GM21447 (cell line): ENCODE measurements around the gene PLEKHG3.

ENCODE experiments used
- ATAC-seq: cut with Tn5 transposase; IDR thresholded peaks from one replicate; pipeline ENCODE4 v1.9.1; 2021; ENCODE audit not compliant: unreplicated experiment

Gene PLEKHG3

DNA sequence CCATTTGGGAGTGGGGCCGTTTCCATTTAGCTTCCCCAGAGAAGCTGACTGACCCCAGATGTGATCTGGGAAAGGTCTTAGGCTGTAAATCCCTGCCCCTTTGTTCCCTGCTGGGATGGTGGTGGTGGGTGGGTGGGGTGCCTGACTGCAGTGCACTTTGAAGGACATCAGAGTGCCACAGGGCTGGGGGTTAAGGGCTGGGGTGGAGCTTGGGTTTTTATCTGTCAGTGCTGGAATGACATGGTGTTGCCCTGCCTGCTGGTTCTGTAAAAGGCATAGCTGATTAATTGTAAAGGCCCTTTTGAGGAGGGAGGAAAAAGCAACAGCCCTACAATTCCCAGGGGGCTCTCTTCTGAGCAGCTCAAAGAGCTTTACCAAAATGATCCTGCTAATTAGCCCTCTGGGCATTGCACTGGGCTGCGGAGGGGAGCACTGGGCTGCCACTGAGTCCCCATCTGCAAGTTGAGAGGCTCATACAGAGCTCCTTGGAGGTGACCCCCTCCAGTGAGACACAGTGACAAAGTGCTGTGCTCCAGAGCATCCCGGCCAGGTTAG is 21.1 kb downstream of the PLEKHG3 start:
- no peak for ATAC-seq

DNA sequence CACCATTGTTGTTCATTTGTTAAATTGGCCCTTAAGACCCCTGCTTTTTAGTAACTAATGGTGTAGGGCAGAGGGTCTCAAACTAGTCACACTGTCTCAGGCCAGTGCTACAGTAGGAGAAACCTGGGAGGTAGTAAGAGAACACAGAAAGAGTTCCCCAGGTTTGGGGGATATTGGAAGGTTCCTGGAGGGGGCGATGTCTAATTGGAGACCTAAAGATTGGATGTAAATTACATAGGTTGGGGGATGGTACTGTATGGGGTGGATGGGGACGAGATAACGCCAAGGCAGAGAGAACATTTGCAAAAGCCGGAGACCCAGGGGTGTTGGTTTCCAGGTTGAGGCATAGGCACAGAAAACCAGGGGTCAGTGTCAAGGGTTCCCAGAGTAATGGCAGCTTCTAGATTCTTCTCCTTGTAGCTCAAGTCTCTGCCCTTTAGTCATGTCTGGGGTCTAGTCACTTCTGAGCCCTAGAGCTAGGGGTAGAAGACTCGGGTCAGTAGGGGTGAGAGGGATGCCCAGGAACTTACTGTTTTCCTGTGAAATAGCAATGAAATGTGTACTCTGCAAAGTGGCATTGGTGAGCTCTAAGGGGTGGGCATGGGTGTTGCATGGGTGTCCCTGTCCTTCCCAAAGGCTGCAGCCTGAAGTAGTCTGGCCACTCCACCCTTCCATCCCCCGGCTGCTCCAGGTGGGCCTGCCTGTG is 21.8 kb downstream of the PLEKHG3 start:
- no peak for ATAC-seq

DNA sequence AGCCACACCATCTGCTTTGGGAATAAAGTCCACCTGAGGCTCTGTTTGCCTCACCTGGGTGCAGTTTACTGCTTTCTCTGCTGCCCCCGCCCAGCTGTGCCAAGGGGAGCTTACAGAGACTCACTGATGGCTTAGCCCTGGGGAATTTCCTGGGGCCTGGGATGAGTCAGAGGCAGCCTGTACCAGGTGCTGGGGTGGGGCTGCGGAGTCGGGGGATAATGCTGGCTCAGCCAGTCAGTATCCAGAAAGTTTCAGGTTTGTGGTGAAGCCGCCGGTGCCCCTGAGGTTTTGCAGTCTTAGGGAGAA is 22.3 kb downstream of the PLEKHG3 start:
- ATAC-seq, result no peak

DNA sequence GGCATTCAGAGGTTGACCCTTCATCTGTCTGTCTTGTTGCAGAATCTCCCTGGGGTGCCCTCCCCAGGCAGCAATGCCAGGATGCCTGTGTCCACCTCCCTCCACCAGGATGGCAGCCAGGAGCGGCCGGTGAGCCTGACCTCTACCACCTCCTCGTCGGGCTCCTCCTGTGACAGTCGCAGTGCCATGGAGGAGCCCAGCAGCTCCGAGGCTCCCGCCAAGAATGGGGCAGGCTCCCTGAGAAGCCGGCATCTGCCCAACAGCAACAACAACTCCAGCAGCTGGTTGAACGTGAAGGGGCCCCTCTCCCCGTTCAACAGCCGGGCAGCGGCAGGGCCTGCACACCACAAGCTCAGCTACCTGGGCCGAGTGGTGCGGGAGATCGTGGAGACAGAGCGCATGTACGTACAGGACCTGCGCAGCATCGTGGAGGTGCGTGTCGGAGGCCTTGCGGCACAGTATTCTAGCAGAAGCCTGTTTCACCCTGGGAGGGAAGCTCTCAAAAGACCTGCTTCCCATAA is 23.4 kb downstream of the PLEKHG3 start:
- no peak for ATAC-seq

DNA sequence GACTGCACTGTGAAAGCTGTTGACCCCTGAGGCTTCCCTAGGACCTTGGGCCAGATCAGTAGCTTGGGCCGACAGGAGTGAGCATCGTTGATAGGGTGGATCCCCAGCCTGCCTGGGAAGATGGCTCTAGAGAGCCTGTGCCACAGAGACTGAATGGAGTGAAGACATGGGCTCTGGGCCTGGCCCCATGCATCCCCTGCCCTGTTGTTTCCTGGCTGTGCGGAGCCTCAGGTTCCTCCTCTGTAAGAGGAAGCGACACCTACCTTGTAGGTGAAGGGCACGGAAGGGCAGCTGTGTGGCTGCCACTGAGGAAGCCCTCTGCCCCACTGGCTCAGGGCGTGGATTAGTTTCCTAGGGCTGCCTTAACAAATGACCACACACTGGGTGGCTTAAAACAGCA is 23.9 kb downstream of the PLEKHG3 start:
- ATAC-seq, result no peak

DNA sequence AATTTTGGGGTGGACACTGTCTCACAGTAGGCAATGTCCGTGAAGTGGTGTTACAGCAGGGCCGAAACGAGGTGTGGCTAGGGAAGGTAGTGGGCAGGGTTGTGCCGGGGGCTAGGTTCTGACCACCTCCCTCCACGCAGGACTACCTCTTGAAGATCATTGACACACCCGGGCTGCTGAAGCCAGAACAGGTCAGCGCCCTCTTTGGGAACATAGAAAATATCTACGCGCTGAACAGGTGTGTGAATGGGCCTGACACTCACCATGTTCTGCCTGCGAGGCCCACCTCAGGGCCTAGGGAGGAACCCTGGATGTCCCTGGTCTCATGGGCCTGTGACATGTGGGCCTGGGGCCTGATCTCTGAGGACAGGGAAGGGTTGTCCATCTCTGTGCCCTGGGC is 24.6 kb downstream of the PLEKHG3 start:
- ATAC-seq, result no peak

DNA sequence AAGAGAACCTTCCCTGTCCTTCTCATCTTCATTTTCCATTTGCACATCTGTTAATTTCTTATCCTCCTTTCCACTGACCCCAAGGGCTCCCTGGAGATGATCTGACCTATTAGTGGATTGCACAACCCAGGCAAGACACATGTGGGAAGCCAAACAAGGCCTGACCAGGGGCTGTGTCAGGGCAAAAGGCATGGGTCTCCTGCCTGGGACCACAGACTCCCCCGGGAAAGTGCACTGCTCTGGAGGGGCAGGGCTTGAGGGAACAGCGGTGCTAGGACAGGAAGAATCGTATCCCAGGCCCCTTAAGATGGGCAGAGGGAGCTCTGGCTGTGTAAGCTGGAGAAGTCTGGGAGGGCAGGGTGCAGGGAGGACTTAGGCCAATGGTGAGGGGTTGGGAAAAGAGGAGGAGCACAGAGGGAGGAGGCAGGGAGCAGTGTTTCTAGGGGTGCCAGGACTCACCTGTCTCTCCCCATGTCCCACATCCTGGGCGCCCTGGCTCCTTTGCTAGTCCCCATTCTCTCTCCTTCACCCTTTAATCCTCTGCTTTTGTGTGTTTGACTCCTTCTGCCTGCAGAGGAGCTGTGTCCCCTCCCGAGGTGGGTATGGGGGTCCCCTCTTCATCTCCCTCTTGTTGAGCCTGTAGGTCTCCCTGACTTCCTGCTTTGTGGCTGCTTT is 25.3 kb downstream of the PLEKHG3 start:
- no peak for ATAC-seq

DNA sequence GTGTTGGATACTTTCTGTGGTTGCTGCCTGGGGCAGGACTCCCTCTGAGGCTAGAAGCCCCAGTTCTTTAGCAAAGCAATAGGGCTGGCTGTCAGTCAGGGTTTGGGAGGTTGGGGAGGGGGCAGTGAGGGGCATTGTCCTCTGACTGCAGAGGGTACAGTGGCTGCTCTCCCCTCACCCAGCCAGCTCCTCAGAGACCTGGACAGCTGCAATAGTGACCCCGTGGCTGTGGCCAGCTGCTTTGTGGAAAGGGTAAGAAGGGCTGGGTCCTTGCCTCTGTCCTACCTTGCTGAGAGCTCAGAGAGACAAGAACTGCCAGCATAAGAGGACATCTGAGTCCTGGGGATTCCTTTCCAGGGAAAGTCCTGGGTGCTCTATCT is 25.8 kb downstream of the PLEKHG3 start:
- no peak for ATAC-seq

DNA sequence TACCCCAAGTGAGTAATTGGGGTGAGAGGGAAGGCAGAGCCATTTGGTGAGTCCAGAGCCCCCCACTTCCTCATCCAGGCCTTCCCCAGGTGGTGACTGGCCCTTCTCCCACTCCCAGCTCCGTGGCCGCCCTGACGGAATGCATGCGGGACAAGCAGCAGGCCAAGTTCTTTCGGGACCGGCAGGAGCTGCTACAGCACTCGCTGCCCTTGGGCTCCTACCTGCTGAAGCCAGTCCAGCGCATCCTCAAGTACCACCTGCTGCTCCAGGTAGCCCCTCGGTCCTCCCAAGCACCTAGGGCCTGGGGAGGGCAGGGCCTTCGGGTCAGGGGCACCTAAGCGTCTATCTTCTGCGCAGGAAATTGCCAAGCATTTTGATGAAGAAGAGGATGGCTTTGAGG is 26.5 kb downstream of the PLEKHG3 start:
- no peak for ATAC-seq

DNA sequence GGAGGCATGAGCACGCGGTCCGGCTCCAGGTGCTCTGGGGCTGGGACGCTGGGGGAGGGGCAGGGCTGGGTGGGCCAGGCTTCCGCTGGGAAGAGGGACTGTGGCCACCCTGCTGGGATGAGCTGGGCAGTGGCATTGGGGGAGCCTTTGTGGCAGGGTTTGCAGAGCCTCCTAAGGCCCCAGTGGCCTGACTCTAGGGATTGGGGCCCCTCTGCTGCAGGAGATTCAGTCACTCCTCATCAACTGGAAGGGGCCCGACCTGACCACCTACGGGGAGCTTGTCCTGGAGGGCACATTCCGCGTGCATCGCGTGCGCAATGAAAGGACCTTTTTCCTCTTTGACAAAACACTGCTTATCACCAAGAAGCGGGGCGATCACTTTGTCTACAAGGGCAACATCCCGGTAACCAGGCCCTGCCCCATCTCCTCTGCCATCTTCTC is 26.9 kb downstream of the PLEKHG3 start:
- ATAC-seq, result no peak

DNA sequence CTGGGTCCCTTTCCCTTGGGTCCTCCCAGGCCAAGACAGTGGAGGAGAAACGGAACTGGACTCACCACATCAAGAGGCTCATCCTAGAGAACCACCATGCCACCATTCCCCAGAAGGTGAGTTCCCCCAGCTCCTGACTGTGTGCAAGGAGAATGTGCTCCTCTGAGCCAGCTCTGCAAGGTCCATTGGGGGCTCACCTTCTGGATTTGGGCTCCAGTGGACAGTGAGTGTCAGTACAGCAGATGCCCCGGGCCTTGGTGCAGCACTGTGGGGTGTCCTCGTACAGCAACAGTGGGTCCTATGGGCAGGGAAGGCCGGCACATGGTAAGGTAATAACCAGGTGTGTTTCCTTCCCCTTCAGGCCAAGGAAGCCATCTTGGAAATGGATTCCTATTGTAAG is 27.8 kb downstream of the PLEKHG3 start:
- no peak for ATAC-seq

DNA sequence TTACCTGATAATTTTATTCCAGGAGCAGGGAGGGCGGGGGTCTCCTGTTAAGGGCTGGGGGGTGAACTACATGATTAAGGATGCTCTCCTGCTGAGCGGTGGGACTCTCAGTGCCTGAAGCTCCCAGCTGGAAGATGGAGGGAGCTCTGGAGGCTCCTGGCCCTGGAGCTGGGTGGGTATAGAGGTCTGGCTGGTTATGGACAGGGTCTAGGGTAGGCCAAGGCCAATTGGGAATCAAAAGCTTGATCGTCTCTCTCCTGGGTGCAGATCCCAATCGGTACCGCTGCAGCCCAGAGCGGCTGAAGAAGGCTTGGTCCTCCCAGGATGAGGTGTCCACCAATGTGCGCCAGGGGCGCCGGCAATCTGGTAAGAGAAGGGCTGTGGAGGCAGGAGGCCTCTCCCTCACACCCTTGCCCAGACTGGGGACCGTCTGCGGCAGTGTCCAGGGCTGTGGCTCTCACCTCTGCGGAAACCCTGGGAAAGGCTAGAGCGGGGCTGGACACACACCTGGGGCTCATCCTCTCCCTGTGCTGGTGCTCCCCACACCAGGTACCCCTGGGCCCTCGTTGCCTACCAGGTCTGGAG is 28.4 kb downstream of the PLEKHG3 start:
- no peak for ATAC-seq

DNA sequence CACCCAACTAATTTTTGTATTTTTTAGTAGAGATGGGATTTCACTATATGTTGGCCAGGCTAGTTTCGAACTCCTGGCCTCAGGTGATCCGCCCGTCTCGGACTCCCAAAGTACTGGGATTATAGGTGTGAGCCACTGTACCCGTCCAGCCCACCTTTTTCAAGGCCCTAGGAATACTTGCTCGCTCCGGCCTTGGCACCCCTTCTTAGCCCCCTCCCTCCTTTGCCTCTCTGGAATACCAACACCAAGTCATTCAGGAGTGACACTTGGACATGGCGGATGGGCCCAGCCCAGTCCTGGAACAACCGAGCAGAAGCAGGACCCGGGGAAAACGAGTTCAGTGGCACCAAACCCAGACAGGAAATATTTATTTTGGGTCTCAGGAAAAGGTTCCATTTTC is 29.1 kb downstream of the PLEKHG3 start:
- ATAC-seq, result no peak

DNA sequence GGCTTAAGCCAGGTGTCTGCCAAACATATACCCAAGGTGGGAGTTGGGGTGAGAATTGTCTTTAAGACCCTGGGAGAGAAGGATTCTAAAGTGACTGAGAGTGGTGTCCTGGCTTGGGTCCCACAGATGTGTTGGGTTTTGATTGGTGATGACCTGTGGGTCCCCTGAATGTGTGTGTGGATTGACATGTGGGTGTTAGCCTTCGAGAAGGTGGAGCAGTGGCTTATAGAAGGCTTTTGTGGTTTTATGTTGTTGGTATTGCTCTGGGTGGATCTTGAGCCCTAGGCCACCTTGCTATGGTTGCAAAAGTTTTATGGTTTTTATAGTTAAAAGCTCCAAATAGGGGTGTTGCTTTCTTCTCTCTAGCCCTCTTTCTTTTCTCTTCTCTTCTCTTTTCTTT is 29.7 kb downstream of the PLEKHG3 start:
- ATAC-seq, result no peak

DNA sequence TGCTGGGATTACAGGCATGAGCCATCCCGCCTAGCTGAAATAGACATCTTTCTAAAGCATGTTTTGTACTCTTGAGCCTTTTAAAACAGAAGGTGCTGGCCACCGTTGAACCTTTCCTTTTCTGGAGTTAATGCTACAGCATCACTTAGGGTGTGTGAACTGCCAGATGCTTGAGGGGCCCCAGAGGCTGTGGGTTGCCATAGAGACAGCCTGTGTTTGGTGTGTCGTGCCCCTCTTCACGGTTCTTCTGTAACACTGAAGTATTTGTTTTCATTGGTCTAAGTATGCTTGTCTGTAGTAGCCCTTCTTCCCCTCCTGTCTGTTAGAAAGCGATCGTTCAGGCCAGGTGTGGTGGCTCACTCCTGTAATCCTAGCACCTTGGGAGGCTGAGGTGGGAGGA is 30.8 kb downstream of the PLEKHG3 start:
- ATAC-seq, result no peak

DNA sequence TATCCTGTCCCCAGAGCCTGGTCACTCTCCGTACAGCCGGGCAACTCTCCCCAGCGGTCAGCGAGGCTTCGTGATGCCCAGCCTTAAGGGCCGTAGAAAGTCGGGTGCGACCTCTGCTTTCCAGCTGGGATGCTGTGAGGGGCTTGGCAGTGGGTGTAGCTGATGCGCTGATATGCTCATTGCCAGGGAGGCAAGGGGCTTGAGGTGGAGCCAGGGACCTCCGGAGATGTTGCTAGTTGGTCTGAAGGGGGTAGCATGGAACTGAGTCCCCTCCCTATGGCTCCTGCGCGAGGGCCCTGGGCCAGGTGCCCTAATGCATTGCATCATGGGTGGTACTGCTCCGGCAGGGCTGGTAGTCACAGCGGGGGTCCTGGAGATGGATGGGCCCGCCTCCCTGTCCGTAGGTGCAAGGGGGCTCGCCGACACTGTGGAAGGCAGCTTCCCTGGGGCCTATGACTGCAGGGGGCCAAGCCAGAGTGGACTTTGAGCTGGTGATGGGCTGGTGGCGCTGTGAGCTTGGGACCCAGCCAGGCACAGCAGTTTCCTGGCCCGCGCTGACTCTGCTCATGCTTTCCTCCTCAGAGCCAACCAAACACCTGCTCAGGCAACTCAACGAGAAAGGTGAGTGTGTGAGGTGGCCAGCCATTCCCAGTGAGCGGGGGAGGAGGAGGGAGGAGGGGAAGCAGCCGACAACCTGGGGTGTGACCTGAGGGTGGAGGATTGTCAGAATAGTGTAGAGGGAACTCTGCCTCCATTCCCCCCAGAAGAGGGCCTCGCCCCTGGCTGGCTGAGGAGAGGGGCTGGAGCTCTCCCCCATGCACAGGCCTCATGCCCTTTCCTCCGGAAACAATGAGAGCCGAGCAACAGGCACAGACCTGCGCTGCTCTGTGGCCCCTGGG is 32.3 kb downstream of the PLEKHG3 start:
- ATAC-seq, result no peak

DNA sequence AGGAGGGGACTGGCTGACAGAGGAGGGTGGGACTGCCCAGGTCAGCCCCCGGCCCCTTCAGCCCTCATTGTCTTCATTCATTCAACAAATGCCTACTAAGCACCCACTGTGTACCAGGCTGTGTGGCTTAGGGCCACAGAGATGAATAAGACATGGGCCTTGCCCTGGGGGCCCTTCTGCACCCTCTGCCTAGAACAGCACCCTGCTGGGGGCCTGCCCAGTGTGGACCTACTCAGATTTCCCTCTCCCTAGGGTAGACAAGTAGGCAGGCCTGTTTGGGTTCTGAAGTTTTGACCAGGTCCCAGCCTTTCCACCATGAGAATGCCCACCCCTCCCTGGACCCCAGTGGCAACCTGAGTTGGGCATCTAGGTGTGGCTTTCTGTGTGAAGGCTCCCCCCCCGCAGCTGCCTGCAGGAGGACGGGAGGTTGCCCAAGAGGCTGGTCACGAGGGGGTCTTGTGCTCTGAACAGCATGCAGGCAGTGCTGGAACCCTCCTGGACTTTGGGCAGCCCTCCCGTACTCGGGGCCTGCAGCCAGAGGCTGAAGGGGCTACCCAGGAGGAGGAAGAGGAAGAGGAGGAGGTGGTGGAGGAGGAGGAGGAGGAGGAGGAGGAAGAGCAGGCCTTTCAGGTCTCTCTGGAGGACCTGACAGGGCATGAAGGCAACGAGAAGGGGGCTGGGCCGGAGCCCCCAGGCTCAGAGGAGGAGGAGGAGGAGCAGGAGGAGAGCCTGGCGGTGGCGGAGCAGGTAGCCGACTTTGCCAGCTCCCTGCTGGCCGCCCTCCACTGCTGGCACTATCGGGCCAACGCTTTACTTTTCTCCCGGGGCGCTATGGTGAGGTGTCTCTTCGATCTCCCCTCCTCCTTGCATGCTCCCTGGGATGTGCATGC is 33.4 kb downstream of the PLEKHG3 start:
- no peak for ATAC-seq

DNA sequence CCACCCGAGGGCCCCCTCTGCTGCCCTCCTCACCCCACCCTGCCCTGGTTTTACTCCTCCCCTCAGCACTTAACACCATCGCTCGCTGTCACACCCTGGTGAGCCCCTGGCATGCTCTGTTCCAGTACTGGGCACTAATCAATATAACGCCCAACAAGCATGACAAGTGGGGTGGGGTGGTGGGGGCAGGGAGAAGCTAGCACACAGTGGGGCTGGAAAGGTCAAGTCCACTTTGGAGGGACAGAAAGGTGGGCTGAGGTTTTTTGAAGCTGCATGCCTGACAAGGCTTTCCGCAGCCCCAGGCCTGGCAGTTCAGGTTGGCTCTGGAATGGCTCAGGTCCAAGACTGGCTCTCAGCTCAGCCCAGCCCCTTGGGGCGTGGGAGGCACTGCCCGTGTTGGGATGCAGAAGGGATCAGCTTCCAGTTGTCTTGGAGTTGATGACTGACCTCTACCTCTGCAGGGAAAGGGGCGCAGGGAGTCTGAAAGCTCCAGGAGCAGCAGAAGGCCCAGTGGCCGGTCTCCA is 34.1 kb downstream of the PLEKHG3 start:
- ATAC-seq, result no peak

DNA sequence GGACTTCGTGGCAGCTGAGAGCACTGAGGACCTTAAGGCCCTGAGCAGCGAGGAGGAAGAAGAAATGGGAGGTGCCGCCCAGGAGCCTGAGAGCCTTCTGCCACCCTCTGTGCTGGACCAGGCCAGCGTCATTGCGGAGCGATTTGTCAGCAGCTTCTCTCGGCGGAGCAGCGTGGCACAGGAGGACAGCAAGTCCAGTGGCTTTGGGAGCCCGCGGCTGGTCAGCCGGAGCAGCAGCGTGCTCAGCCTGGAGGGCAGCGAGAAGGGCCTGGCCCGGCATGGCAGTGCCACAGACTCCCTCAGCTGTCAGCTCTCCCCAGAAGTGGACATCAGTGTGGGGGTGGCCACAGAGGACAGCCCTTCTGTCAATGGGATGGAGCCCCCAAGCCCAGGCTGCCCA is 37.0 kb downstream of the PLEKHG3 start:
- no peak for ATAC-seq

DNA sequence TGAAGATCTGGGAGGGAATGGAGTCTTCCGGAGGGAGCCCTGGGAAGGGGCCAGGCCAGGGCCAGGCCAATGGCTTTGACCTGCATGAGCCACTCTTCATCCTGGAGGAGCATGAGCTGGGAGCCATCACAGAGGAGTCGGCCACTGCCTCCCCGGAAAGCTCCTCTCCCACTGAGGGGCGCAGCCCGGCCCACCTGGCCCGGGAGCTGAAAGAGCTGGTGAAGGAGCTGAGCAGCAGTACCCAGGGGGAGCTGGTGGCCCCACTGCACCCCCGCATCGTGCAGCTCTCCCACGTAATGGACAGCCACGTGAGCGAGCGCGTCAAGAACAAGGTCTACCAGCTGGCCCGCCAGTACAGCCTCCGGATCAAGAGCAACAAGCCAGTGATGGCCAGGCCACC is 37.7 kb downstream of the PLEKHG3 start:
- ATAC-seq, result no peak
